ENCODE measurements around the gene VWA3B. TPM values are rescaled to one million over a fixed set of nuclear protein-coding genes. Genes with fewer than 3 reads are reported as not detected.

Gene VWA3B
- total and polyA plus RNA-seq, 2 experiments from 2014 or later: 0.80 TPM; not detected in 1

- no peaks in the 10 kb centered on the region for H3K9me2 ChIP-seq (replicated peaks; ENCODE audit: insufficient read depth)
- H4K20me1 ChIP-seq (ENCODE audit: insufficient read depth, poor library complexity, severe bottlenecking): no peaks in the 10 kb centered on the region
- H3K36me3 ChIP-seq (replicated peaks; ENCODE audit: insufficient read depth, low read depth): no peaks in the 10 kb centered on the region
- no peak overlapping the region for H3K4me2 ChIP-seq
- no peak overlapping the region for H3K4me3 ChIP-seq
- H3K27me3 ChIP-seq: no peaks in the 10 kb centered on the region
- no peaks in the 10 kb centered on the region for H3K79me2 ChIP-seq
- H3K4me1 ChIP-seq (ENCODE audit: insufficient read depth): no peaks in the 10 kb centered on the region
- H3K9me3 ChIP-seq (ENCODE audit: low read depth): no peaks in the 10 kb centered on the region
- H2AFZ ChIP-seq: no peak overlapping the region
- H3K27ac ChIP-seq: no peak overlapping the region
- TF ChIP-seq EZH2 (IDR thresholded peaks at IDR 0.05; ENCODE audit: borderline replicate concordance) (no peak), CTCF (IDR thresholded peaks at IDR 0.05; ENCODE audit: poor library complexity) (no peak), EZH2phosphoT487 (IDR thresholded peaks at IDR 0.05; ENCODE audit: low read depth, severe bottlenecking, unreplicated experiment) (no peak)
- WGBS (ENCODE audit: low lambda C conversion rate, missing lambda C conversion rate): 73% methylated on average over 2 of the region's 2 CpGs
- DNase-seq (ENCODE audit: low spot score): no peak
These were observed 237.2 kb downstream of the VWA3B start for GRCh38 chr2:98324181-98324580.

- no peaks in the 10 kb centered on the region for H3K27me3 ChIP-seq
- WGBS (ENCODE audit: low lambda C conversion rate, missing lambda C conversion rate): 100% methylated on average over 4 of the region's 4 CpGs
- H3K79me2 ChIP-seq: no peaks in the 10 kb centered on the region
- no peaks in the 10 kb centered on the region for H3K9me2 ChIP-seq (replicated peaks; ENCODE audit: insufficient read depth)
- no peak overlapping the region for H3K27ac ChIP-seq
- no peaks in the 10 kb centered on the region for H4K20me1 ChIP-seq (ENCODE audit: insufficient read depth, poor library complexity, severe bottlenecking)
- DNase-seq (ENCODE audit: low spot score): no peak
- H3K4me2 ChIP-seq: no peak overlapping the region
- no peaks in the 10 kb centered on the region for H3K4me1 ChIP-seq (ENCODE audit: insufficient read depth)
- H3K36me3 ChIP-seq (replicated peaks; ENCODE audit: insufficient read depth, low read depth): no peaks in the 10 kb centered on the region
- H3K9me3 ChIP-seq (ENCODE audit: low read depth): no peaks in the 10 kb centered on the region
- H2AFZ ChIP-seq: no peak overlapping the region
- H3K4me3 ChIP-seq: no peak overlapping the region
- no peak for TF ChIP-seq CTCF (IDR thresholded peaks at IDR 0.05; ENCODE audit: poor library complexity)
- TF ChIP-seq EZH2 (IDR thresholded peaks at IDR 0.05; ENCODE audit: borderline replicate concordance): no peak
- TF ChIP-seq EZH2phosphoT487 (IDR thresholded peaks at IDR 0.05; ENCODE audit: low read depth, severe bottlenecking, unreplicated experiment): no peak
These were observed 240.8 kb downstream of the VWA3B start for GRCh38 chr2:98327776-98328175.

- DNase-seq (ENCODE audit: low spot score): no peak
These were observed 242.6 kb downstream of the VWA3B start for GRCh38 chr2:98329549-98329948.

More at GRCh38 chr2:98329549-98329948, 242.6 kb downstream of the VWA3B start:
- Histone ChIP-seq H3K4me3 (no peak overlapping the region), H3K4me1 (ENCODE audit: insufficient read depth) (no peaks in the 10 kb centered on the region), H2AFZ (no peak overlapping the region), H3K9me3 (ENCODE audit: low read depth) (no peaks in the 10 kb centered on the region), H3K9me2 (replicated peaks; ENCODE audit: insufficient read depth) (no peaks in the 10 kb centered on the region), H3K4me2 (no peak overlapping the region), H4K20me1 (ENCODE audit: insufficient read depth, poor library complexity, severe bottlenecking) (no peaks in the 10 kb centered on the region), H3K36me3 (replicated peaks; ENCODE audit: insufficient read depth, low read depth) (no peaks in the 10 kb centered on the region), H3K27ac (no peak overlapping the region), H3K79me2 (no peaks in the 10 kb centered on the region), H3K27me3 (no peaks in the 10 kb centered on the region)
- TF ChIP-seq EZH2phosphoT487 (IDR thresholded peaks at IDR 0.05; ENCODE audit: low read depth, severe bottlenecking, unreplicated experiment) (no peak), EZH2 (IDR thresholded peaks at IDR 0.05; ENCODE audit: borderline replicate concordance) (no peak), CTCF (IDR thresholded peaks at IDR 0.05; ENCODE audit: poor library complexity) (no peak)
- WGBS (ENCODE audit: low lambda C conversion rate, missing lambda C conversion rate): 86% methylated on average over 4 of the region's 4 CpGs
